C4-2B (cell line): ENCODE measurements around the gene JMJD6.
A peak's percentile ranks its signal among the peaks of the same experiment; 100 is the strongest.

Experiments used
- H3K27ac ChIP-seq: fragments of 450-650 bp; 2 replicates; pipeline ENCODE4 v1.5.1; 2017
- ZFX ChIP-seq: fragments of 450-650 bp; IDR thresholded peaks from 2 replicates; pipeline ENCODE4 v1.6.1; 2017
- TF ChIP-seq, protein P1 (sequence below): fragments of 450-650 bp; conservative IDR thresholded peaks from 2 replicates; pipeline ENCODE4 v1.5.1; 2017; ENCODE audit warnings: mild to moderate bottlenecking

Gene JMJD6

DNA sequence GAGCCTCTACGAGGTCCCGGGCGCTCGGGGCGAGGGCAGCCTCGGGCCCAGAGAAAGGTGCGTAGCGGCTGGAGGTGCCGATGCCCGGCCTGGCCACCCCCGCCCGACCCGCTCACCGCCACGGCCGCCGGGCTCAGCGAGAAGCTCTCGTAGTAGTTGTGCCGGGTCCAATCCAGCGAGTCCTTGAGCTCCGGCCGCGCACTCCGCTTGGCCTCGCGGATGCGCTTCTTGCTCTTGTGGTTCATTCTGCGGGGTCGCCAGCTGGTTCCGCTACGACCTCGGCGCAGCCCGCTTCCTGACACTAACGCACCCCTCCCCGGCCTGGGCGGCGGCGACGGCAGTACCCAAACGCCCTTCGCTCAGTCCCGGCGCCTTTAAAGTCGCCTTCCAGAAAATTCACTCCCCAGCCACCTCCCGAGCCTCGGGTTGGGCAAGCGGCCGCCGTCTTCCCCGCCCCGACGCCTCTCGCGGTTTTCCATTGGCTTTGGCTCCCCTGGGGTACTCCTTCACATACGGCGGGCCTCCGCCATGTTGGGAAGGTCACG is at the start of gene JMJD6:
TSS of gene JMJD6 (minus strand) at position 376 of the 545 bp plus-strand sequence. CDS start at position 245, 131 bp downstream.
- peak within 1 kb of the TSS; percentile 97 for H3K27ac ChIP-seq
- peak; percentile 82 for TF ChIP-seq ZFX
- TF ChIP-seq, protein P1, sequence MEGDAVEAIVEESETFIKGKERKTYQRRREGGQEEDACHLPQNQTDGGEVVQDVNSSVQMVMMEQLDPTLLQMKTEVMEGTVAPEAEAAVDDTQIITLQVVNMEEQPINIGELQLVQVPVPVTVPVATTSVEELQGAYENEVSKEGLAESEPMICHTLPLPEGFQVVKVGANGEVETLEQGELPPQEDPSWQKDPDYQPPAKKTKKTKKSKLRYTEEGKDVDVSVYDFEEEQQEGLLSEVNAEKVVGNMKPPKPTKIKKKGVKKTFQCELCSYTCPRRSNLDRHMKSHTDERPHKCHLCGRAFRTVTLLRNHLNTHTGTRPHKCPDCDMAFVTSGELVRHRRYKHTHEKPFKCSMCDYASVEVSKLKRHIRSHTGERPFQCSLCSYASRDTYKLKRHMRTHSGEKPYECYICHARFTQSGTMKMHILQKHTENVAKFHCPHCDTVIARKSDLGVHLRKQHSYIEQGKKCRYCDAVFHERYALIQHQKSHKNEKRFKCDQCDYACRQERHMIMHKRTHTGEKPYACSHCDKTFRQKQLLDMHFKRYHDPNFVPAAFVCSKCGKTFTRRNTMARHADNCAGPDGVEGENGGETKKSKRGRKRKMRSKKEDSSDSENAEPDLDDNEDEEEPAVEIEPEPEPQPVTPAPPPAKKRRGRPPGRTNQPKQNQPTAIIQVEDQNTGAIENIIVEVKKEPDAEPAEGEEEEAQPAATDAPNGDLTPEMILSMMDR, result no peak

DNA sequence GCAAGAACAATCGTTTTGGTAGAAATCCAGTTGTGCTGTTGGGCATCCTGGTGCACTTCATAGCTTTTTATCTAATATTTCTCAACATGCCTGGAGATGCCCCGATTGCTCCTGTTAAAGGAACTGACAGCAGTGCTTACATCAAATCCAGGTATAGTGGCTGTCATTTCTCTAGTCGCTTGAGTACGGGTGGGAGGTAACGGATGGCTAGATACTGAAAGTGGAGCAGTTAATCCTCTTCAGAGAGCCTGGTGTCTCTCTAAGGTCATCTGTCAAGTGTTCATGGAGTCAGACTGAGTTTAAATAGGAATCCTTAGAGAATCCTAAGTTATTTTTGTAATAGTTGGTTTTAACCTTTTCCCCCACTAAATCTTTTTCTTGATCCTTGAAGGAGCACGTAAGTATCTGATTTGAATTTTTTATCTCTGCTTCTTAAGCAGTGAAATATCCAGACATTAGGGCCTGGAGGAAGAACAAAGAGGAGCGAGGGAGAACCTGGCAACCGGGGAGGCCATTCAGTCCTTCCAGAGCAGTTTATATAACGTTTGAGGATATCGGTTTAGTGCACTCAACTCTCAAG is 48.7 kb upstream of the JMJD6 start:
- H3K27ac ChIP-seq, result no peak overlapping the region
- no peak for TF ChIP-seq ZFX
- TF ChIP-seq, protein P1, result no peak

DNA sequence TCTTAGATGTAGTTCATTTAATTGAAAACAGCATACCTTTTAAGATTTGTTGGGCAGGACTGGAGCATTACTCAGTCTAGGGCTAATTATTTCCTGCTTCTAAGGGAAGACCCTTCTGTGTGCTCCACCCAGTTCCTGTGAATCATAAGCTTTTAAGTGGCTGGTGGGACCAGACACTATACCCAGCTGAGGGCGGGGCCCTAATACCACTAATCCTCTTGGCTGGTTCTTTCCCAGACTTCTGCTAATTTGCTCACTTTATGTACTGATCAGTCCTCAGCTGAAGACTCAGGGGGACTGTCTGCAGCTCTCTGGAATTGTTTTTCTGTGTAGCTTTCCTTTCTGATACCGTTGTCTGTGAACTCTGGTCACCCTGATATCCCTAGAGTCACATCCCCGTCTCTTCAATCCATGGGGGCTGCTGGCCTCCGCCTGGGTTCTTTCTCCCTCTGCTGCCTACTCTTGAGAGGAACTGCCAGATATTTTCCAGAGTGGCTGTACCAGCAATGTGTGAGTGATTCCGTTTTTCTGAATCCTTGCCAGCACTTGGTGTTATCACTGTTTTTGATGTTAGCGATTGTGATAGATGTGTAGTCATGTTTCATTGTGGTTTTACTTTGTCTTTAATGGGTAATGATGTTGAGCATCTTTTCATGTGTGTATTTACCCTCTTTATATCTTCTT is 46.6 kb upstream of the JMJD6 start:
- no peak for TF ChIP-seq ZFX
- TF ChIP-seq, protein P1, result no peak
- no peak overlapping the region for H3K27ac ChIP-seq

DNA sequence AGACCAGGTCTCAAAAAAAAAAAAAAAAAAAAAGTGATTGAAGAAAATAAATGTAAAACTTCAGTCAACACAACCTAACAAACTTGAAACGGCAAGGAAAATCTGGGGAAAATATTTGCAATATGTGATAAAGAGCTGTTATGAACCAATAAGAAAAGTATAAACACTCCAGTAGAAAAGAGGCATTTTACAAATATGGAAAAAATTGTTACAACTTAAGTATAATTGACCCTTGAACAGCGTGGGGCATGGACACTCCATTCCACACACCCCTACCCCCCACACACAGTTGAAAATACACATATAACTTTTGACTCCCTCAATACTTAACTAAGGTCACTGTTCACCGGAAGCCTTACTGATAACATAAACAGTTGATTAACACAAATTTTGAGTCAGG is 32.2 kb upstream of the JMJD6 start:
- TF ChIP-seq, protein P1, result no peak
- TF ChIP-seq ZFX, result no peak
- H3K27ac ChIP-seq, result no peak overlapping the region

DNA sequence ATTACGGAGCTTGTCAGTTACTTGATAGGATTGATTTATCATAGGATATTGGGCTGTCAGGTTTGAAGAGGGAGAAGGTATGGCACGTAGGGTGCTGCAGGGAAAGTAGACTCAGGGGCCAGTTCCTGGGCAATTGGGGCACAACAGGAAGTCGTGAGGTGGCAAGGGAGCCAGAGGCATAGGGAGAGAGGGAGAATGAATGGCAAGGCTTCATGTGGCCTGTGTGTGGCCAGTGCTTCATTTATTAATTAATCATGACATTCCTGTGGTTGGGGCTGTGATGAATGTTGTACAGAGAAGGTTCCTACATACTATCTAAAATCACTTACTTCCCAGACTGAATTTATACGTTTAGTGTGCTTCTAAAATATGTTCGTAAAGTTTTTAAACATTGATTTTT is 30.9 kb upstream of the JMJD6 start:
- no peak overlapping the region for H3K27ac ChIP-seq
- TF ChIP-seq ZFX, result no peak
- TF ChIP-seq, protein P1, result no peak

DNA sequence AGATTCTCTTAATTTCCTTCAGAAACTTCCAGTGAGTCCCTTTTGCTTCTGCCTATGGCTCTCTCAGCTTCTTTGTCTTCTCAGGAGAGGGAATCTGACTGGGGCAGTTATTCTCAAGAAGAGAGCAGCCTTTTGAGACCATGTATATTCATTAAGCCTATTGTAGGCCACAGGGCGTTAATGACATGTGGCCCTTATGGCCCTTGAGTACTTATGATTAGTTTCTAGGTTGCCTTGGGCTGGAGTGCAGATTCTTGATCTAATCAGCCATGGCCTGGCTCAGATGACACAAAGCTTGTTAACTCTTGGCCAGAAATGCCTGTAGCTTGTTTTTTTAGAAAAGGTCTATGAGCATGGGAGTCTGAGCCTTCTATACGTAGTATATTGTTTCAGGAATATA is 28.9 kb upstream of the JMJD6 start:
- no peak for TF ChIP-seq ZFX

DNA sequence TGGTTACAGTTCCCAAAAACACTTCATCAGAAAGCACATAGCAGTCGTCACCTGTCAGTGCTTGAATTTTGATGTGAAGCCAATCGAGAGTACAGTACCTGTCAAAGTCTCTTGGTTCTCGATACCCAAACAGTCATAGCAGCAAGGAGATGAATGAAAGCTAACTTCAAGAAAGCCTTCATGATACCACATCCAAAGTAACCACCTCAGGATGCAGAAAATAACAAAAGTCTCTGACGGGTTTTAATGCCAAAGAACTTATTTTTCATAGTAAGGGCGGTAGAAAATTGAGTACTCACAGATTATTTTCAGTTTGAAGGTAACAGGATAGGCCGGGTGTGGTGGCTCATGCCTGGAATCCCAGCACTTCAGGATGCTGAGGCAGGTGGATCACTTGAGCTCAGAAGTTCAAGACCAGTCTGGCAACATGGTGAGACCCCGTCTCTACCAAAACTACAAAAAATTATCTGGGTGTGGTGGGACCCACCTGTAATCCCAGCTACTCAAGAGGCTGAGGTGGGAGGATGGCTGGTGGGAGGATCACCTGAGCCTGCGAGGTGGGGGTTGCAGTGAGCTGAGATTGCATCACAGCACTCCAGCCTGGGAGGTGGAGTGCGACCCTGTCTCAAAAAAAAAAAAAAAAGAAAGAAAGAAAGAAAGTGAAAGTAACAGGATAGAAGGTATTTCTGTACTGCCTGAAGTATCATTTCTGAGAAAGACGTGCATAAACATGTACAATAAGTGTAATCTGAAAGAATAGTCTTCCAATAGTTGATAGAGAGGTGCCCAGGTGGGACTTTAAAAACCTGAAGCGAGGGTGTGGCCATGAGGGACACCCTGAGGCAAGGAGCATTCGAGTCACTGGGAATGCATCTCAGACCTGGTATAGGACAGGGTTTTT is 26.9 kb upstream of the JMJD6 start:
- TF ChIP-seq, protein P1, result no peak
- no peak for TF ChIP-seq ZFX
- H3K27ac ChIP-seq, result no peak overlapping the region

More for the DNA sequence above, 28.9 kb upstream of the JMJD6 start:
- no peak overlapping the region for H3K27ac ChIP-seq
